Measurements from ENCODE around the gene ENDOV. TPM values are rescaled to one million over a fixed set of nuclear protein-coding genes. Genes with fewer than 3 reads are reported as not detected.

ENDOV gene
- total RNA-seq, 1 donor from 2014 or later = 36.1 TPM

DNA sequence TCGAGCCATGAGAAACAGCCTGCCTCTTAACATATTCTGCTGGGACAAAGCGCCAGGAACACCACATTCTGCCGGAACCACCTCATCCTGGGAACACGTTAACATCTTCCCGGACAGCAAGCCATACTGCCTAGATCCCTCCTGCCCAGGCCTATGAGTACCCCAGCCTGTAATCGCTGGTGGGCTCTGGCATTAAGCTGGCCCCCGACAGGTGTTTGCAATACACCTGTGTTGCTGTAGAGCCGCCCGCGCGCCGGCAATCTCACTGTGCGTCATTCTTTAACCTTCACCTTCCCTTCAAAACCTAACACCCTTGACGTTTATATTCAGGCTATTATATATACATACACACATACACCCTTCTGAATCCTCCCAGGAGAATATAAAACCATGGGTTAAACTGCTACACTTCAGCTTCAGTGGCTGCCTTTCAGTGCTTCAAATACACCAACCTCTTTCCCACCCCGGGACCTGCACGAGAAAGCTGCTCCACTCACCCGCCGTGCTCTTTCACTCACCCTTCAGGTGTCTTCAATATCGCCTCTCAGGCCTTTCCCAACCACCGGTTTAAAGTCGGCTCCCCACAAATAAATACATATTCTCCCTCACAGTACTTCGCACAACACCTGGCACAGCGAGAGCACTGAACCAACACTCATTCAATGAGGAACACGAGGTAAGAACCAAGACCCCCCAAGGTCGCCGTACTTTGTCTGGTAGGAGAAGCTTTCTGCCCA, 1.0 kb upstream of the ENDOV start:
- Mint-ChIP-seq H3K4me1 (ENCODE audit: low read depth) (peaks cover 20% of the 10 kb centered on the region), H3K27ac (peak overlapping the region; percentile 89), H3K27me3 (peaks cover 4% of the 10 kb centered on the region)

GRCh38 chr17:80414508-80414802, 512 bp upstream of the ENDOV start:
- H3K27ac Mint-ChIP-seq = peak overlapping the region; percentile 89
- peaks cover 4% of the 10 kb centered on the region for H3K36me3 Mint-ChIP-seq (ENCODE audit: insufficient read depth)
- no peaks in the 10 kb centered on the region for H3K9me3 Mint-ChIP-seq (ENCODE audit: low read depth)
- H3K27me3 Mint-ChIP-seq = peaks cover 4% of the 10 kb centered on the region
- peak overlapping the region; percentile 91 for H3K4me3 Mint-ChIP-seq (ENCODE audit: low read depth)
- peaks cover 18% of the 10 kb centered on the region for H3K4me1 Mint-ChIP-seq (ENCODE audit: low read depth)
- DNase-seq (ENCODE audit: low spot score, unreplicated experiment) = no peak
- TF ChIP-seq, protein P1, sequence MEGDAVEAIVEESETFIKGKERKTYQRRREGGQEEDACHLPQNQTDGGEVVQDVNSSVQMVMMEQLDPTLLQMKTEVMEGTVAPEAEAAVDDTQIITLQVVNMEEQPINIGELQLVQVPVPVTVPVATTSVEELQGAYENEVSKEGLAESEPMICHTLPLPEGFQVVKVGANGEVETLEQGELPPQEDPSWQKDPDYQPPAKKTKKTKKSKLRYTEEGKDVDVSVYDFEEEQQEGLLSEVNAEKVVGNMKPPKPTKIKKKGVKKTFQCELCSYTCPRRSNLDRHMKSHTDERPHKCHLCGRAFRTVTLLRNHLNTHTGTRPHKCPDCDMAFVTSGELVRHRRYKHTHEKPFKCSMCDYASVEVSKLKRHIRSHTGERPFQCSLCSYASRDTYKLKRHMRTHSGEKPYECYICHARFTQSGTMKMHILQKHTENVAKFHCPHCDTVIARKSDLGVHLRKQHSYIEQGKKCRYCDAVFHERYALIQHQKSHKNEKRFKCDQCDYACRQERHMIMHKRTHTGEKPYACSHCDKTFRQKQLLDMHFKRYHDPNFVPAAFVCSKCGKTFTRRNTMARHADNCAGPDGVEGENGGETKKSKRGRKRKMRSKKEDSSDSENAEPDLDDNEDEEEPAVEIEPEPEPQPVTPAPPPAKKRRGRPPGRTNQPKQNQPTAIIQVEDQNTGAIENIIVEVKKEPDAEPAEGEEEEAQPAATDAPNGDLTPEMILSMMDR (IDR thresholded peaks at IDR 0.05; ENCODE audit: unreplicated experiment) = no peak

More for the DNA sequence above, 1.0 kb upstream of the ENDOV start:
- TF ChIP-seq, protein P1 (IDR thresholded peaks at IDR 0.05; ENCODE audit: unreplicated experiment) = no peak
- no peak for DNase-seq (ENCODE audit: low spot score, unreplicated experiment)
- Mint-ChIP-seq H3K36me3 (ENCODE audit: insufficient read depth) (peaks cover 4% of the 10 kb centered on the region), H3K4me3 (ENCODE audit: low read depth) (peak overlapping the region; percentile 91), H3K9me3 (ENCODE audit: low read depth) (no peaks in the 10 kb centered on the region)

- no peak for DNase-seq (ENCODE audit: low spot score, unreplicated experiment)
- TF ChIP-seq, protein P1 (IDR thresholded peaks at IDR 0.05; ENCODE audit: unreplicated experiment) = no peak
- H3K36me3 Mint-ChIP-seq (ENCODE audit: insufficient read depth) = peaks cover 4% of the 10 kb centered on the region
- H3K27me3 Mint-ChIP-seq = peaks cover 4% of the 10 kb centered on the region
- H3K9me3 Mint-ChIP-seq (ENCODE audit: low read depth) = no peaks in the 10 kb centered on the region
- peak overlapping the region; percentile 91 for H3K4me3 Mint-ChIP-seq (ENCODE audit: low read depth)
- peaks cover 18% of the 10 kb centered on the region for H3K4me1 Mint-ChIP-seq (ENCODE audit: low read depth)
- H3K27ac Mint-ChIP-seq = peak overlapping the region; percentile 98
Observed at GRCh38 chr17:80415626-80416137, 715 bp downstream of the ENDOV start.

GRCh38 chr17:80416260-80416939, 1.4 kb downstream of the ENDOV start:
- Mint-ChIP-seq H3K4me1 (ENCODE audit: low read depth) (peaks cover 18% of the 10 kb centered on the region), H3K4me3 (ENCODE audit: low read depth) (peak overlapping the region; percentile 91), H3K36me3 (ENCODE audit: insufficient read depth) (peaks cover 4% of the 10 kb centered on the region), H3K27ac (peak overlapping the region; percentile 69), H3K9me3 (ENCODE audit: low read depth) (no peaks in the 10 kb centered on the region), H3K27me3 (peaks cover 4% of the 10 kb centered on the region)
- DNase-seq (ENCODE audit: low spot score, unreplicated experiment) = no peak
- TF ChIP-seq, protein P1 (IDR thresholded peaks at IDR 0.05; ENCODE audit: unreplicated experiment) = no peak

- peaks cover 18% of the 10 kb centered on the region for H3K4me1 Mint-ChIP-seq (ENCODE audit: low read depth)
Observed at GRCh38 chr17:80416940-80417293, 1.9 kb downstream of the ENDOV start.

More at GRCh38 chr17:80416940-80417293, 1.9 kb downstream of the ENDOV start:
- TF ChIP-seq, protein P1 (IDR thresholded peaks at IDR 0.05; ENCODE audit: unreplicated experiment) = no peak
- DNase-seq (ENCODE audit: low spot score, unreplicated experiment) = no peak
- Mint-ChIP-seq H3K27me3 (peaks cover 4% of the 10 kb centered on the region), H3K4me3 (ENCODE audit: low read depth) (peak overlapping the region; percentile 91), H3K9me3 (ENCODE audit: low read depth) (no peaks in the 10 kb centered on the region), H3K27ac (peak overlapping the region; percentile 56), H3K36me3 (ENCODE audit: insufficient read depth) (peaks cover 4% of the 10 kb centered on the region)
